ENCODE data around the gene COL5A3.

The COL5A3 gene

GRCh38 chr19:9913237-9914000 lies 96.9 kb downstream of the COL5A3 start:
- no peak for DNase-seq (ENCODE audit: low read depth, low spot score)
- TF ChIP-seq CTCF (IDR thresholded peaks at IDR 0.05; ENCODE audit: low read depth, low read length): no peak
- in situ Hi-C loops (cut with HindIII; ENCODE audit: low sequenced_read_pairs): no loop called here
- no peak overlapping the region for H3K4me3 ChIP-seq (ENCODE audit: low read depth, low read length)

DNA sequence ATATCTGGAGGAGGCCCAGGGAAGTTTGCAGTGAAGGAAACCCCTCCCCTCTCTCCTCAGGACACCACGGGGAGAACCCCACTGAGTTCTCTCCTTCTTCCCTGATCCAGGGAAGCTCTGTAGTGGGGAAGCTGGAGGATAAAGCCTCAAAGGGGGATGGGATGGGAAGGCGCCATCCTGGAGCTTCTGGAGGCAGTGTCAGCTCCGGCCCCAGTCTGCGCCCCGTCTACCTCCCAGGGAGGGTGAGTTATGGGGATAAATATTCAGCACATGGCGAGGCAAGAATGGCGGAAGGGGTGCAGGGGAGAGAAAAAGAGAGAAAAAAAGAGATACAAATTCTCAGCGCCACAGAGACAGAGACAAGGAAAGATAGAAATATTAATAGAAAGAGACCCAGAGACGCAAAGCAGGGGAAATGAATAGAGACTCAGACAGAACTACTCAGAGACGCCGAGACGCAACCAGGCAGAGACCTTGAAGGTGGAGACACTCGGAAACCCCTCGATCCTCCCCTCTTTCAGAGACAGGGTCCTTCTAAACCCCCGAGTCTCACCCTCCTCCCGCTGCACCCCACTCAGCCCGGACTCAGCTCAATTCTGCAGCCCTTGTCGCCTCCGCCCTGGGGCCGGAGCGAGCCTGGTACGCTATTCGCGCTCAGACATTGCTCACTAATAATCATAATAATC lies 97.6 kb downstream of the COL5A3 start:
- no peak for DNase-seq (ENCODE audit: low read depth, low spot score)
- in situ Hi-C loops (cut with HindIII; ENCODE audit: low sequenced_read_pairs): no loop called here
- TF ChIP-seq CTCF (IDR thresholded peaks at IDR 0.05; ENCODE audit: low read depth, low read length): no peak
- no peak overlapping the region for H3K4me3 ChIP-seq (ENCODE audit: low read depth, low read length)

DNA sequence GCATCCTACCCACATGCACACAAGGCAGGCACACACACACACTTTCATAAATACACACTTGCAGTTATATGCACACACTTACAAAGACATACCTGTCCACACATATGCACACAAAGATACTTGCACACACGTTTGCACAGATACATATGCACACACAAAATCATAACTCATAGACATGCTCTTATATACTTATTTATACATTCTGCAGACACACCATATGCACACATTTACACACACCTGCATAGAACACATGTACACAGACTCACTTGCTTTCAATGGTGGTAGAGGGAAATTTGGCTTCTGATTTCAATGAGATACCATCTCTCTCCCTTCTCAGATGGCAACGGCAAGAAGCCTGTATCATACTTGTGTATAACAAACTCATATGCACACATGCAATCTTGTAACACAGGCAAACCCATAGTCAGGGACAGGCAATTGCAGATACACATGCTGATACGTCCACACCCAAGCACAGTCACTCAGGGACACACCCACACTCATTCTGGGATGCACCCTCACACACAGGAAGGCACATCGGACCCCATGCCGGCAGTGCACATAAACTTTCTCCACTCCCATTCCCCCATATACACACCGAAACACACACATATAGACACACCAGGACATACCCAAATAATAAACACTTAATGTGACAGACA lies 98.6 kb downstream of the COL5A3 start:
- in situ Hi-C loops (cut with HindIII; ENCODE audit: low sequenced_read_pairs): no loop called here
- no peak overlapping the region for H3K4me3 ChIP-seq (ENCODE audit: low read depth, low read length)
- no peak for DNase-seq (ENCODE audit: low read depth, low spot score)
- no peak for TF ChIP-seq CTCF (IDR thresholded peaks at IDR 0.05; ENCODE audit: low read depth, low read length)

DNA sequence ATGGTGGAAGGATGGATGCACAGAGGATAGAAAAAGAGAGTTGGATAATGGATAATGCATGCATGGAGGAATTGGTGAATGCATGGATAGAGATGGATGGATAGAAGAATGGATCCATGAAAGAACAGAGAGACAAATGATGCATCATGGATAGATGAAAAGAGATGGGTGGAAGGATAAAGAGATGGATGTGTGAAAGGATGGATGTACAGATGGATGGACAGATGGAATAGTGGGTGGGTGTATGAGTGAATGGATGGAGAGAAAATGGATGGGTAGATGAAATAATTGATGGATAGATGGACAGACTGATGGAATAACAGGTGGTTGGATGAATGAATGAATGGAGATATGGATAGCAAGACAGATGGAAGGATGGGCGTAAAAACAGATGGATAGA lies 99.7 kb downstream of the COL5A3 start:
- TF ChIP-seq CTCF (IDR thresholded peaks at IDR 0.05; ENCODE audit: low read depth, low read length): no peak
- no peak for DNase-seq (ENCODE audit: low read depth, low spot score)
- in situ Hi-C loops (cut with HindIII; ENCODE audit: low sequenced_read_pairs): no loop called here
- H3K4me3 ChIP-seq (ENCODE audit: low read depth, low read length): no peak overlapping the region

Data from astrocyte of the spinal cord (primary cell).